HFFc6 (cell line): Measurements from ENCODE around the gene RDH13. TPM values are rescaled to one million over a fixed set of nuclear protein-coding genes. Genes with fewer than 3 reads are reported as not detected.
"Not testable (repeated sequence)": the region's sequence is repeated elsewhere in the genome, so short reads cannot be mapped to it uniquely, and the experiment has no call there.

ENCODE experiments used
- DNase-seq: peaks from one replicate; pipeline ENCODE4 v3.0.0-alpha.2; 2018
- H3K27ac Mint-ChIP-seq: 2 replicates; pipeline ENCODE4 v1.8.0; 2020; ENCODE audit warnings: mild to moderate bottlenecking, mixed read lengths
- H3K27me3 Mint-ChIP-seq: 2 replicates; pipeline ENCODE4 v1.8.0; 2021; ENCODE audit warnings: mild to moderate bottlenecking, moderate library complexity, mixed read lengths; ENCODE audit not compliant: insufficient read depth
- H3K36me3 Mint-ChIP-seq: 2 replicates; pipeline ENCODE4 v1.8.0; 2021; ENCODE audit warnings: low read depth, mixed read lengths
- H3K4me1 Mint-ChIP-seq: 2 replicates; pipeline ENCODE4 v1.8.0; 2020; ENCODE audit warnings: low read depth, mixed read lengths
- H3K4me3 Mint-ChIP-seq: 2 replicates; pipeline ENCODE4 v1.8.0; 2020; ENCODE audit warnings: mild to moderate bottlenecking, moderate library complexity, mixed read lengths
- H3K9me3 Mint-ChIP-seq: 2 replicates; pipeline ENCODE4 v1.8.0; 2020; ENCODE audit warnings: mild to moderate bottlenecking, mixed read lengths
- CTCF ChIP-seq: fragments of 200-600 bp; sonication (generic); IDR thresholded peaks from 2 replicates; pipeline ENCODE4 v1.5.0; 2021; ENCODE audit warnings: antibody characterized with exemption, mild to moderate bottlenecking
- total RNA-seq, 6 experiments: library from RNA; stranded (reverse); fragmentation: NEBNext Ultra II Directional; extraction: Animal tissue kit (Norgen Biotek cat#: 25700); gene quantifications; 2 replicates in 1 of 6; 3 replicates in 5 of 6; pipeline ENCODE4 v1.2.3, GENCODE V29; 2021

RDH13 gene
- total RNA-seq, 6 experiments from 2014 or later = 2.4 to 3.3 (median 2.8) TPM

GRCh38 chr19:55027472-55028337 is 35.2 kb downstream of the RDH13 start:
- peaks cover 3% of the 10 kb centered on the region; the same call in 1 of the 2 replicates for H3K27me3 Mint-ChIP-seq
- DNase-seq = no peak

DNA sequence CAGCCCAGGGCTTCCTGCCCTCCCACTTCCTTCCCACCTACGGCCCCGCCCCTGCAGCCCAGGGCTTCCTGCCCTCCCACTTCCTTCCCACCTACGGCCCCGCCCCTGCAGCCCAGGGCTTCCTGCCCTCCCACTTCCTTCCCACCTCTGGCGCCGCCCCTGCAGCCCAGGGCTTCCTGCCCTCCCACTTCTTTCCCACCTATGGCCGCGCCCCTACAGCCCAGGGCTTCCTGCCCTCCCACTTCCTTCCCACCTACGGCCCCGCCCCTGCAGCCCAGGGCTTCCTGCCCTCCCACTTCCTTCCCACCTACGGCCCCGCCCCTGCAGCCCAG is 35.8 kb downstream of the RDH13 start:
- H3K4me1 Mint-ChIP-seq, H3K4me3 Mint-ChIP-seq, H3K27ac Mint-ChIP-seq, H3K36me3 Mint-ChIP-seq, H3K27me3 Mint-ChIP-seq, DNase-seq: not testable (repeated sequence)
- H3K9me3 Mint-ChIP-seq = peaks cover 25% of the 10 kb centered on the region

More at GRCh38 chr19:55027472-55028337, 35.2 kb downstream of the RDH13 start:
- Mint-ChIP-seq H3K4me3 (no peak overlapping the region), H3K27ac (no peak overlapping the region), H3K9me3 (peaks cover 29% of the 10 kb centered on the region), H3K36me3 (no peaks in the 10 kb centered on the region), H3K4me1 (no peaks in the 10 kb centered on the region)
- no peak for TF ChIP-seq CTCF

DNA sequence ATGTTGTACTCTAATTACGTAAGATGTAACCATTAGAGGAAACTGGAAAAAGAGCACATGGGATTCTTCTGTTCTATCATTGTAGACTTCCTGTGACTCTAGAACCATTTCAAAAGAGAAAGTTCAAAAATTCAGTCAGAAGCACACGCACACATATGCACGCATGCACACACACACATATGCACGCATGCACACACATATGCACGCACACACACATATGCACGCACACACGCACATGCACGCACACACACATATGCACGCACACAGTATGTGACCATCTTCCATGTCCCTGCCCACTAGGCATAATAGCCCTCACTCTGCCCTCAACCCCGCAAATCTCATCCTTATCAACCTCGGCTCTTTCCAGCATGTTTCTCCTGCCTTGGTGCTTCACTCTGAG is 38.8 kb downstream of the RDH13 start:
- no peaks in the 10 kb centered on the region for H3K4me1 Mint-ChIP-seq
- no peak for DNase-seq
- H3K36me3 Mint-ChIP-seq = no peaks in the 10 kb centered on the region
- no peak for TF ChIP-seq CTCF
- no peak overlapping the region for H3K27ac Mint-ChIP-seq
- no peak overlapping the region for H3K4me3 Mint-ChIP-seq
- peaks cover 34% of the 10 kb centered on the region for H3K9me3 Mint-ChIP-seq
- peaks cover 4% of the 10 kb centered on the region; the same call in 1 of the 2 replicates for H3K27me3 Mint-ChIP-seq

DNA sequence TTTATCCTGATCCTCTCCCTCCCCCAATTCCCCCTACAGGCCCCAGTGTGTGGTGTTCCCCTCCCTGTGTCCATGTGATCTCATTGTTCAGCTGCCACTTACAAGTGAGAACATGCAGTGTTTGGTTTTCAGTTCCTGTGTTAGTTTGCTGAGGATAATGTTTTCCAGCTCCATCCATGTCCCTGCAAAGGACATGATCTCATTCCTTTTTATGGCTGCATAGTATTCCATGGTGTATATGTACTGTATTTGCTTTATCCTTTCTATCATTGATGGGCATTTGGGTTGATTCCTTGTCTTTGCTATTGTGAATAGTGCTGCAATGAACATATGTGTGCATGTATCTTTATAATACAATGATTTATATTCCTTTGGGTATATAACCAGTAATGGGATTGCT is 42.6 kb downstream of the RDH13 start:
- not testable (repeated sequence) for H3K4me3 Mint-ChIP-seq, H3K27ac Mint-ChIP-seq, DNase-seq, H3K4me1 Mint-ChIP-seq, H3K36me3 Mint-ChIP-seq, H3K27me3 Mint-ChIP-seq
- H3K9me3 Mint-ChIP-seq = peaks cover 28% of the 10 kb centered on the region

DNA sequence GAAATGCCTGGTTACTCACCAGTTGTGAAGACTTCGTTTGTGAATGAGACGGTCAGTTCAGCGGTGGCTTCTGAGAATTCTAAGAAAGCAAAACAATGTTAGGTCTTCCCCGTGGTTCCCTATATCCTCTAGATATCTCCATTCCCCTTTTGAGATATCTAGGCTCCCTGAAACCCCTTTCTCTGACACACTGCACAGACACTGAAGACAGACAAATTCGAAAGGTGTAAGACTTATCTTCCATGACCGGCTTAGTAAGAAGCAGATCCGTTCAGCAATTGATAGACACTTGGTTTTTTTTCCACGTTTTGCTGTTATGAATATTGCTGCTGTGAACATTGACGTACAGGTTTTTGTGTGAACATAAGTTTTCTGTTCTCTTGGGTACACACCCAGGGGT is 44.3 kb downstream of the RDH13 start:
- Mint-ChIP-seq H3K27ac (no peak overlapping the region), H3K4me1 (no peaks in the 10 kb centered on the region), H3K4me3 (no peak overlapping the region), H3K27me3 (peaks cover 5% of the 10 kb centered on the region), H3K36me3 (no peaks in the 10 kb centered on the region), H3K9me3 (peaks cover 20% of the 10 kb centered on the region; the same call in 1 of the 2 replicates)
- TF ChIP-seq CTCF = no peak
- no peak for DNase-seq

DNA sequence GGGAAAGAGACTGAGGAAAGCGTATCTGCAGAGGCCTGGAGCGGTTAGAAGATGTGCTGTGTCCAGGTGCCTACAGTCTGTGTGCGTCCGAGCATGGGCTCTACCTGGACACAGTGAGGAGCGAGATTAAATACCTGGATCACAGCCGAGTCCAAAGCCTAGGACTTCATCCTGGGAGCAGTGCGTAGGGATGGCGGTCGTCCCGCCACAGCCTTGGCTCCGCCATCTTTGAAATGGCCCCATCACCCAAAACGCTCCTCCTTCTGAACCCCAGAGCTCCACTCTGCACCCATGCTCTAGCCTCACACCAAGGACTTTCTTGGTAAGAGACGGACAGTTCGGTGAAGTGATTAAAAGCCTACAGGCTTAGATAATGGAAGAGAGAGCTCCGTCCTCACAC is 44.7 kb downstream of the RDH13 start:
- no peak for TF ChIP-seq CTCF
- H3K4me3 Mint-ChIP-seq = no peak overlapping the region
- no peak for DNase-seq
- H3K4me1 Mint-ChIP-seq = no peaks in the 10 kb centered on the region
- peaks cover 16% of the 10 kb centered on the region; the same call in 1 of the 2 replicates for H3K9me3 Mint-ChIP-seq
- H3K27ac Mint-ChIP-seq = no peak overlapping the region
- H3K27me3 Mint-ChIP-seq = peaks cover 5% of the 10 kb centered on the region
- no peaks in the 10 kb centered on the region for H3K36me3 Mint-ChIP-seq
